DMS53 treated with DMSO at 0.1 percent for 48 hours (cell line): Measurements from ENCODE around the gene DNAJA1.
"Not testable (repeated sequence)": the region's sequence is repeated elsewhere in the genome, so short reads cannot be mapped to it uniquely, and the experiment has no call there.

ENCODE experiments used
- DNase-seq: peaks from one replicate; lab custom pipeline; 2025; ENCODE audit not compliant: unreplicated experiment; lab: John Stamatoyannopoulos, UW

Gene DNAJA1

GRCh38 chr9:33024966-33025571 lies at the start of gene DNAJA1:
Gene DNAJA1, plus strand, starts transcription at chr9:33025273. Its CDS starts 1,212 bp downstream, at chr9:33026485.
- peak; percentile 87 for DNase-seq

GRCh38 chr9:32978051-32978450 lies 47.0 kb upstream of the DNAJA1 start:
- DNase-seq: no peak

GRCh38 chr9:32986971-32987370 lies 38.1 kb upstream of the DNAJA1 start:
- no peak for DNase-seq

- DNase-seq: no peak
Observed at GRCh38 chr9:32989660-32990059, 35.4 kb upstream of the DNAJA1 start.

GRCh38 chr9:32991897-32992594 lies 33.0 kb upstream of the DNAJA1 start:
- no peak for DNase-seq

- no peak for DNase-seq
Observed at GRCh38 chr9:32992595-32993238, 32.4 kb upstream of the DNAJA1 start.

- DNase-seq: not testable (repeated sequence)
Observed at GRCh38 chr9:33000682-33001055, 24.4 kb upstream of the DNAJA1 start.

- DNase-seq: not testable (repeated sequence)
Observed at GRCh38 chr9:33005335-33005734, 19.7 kb upstream of the DNAJA1 start.

- DNase-seq: no peak
Observed at GRCh38 chr9:33007755-33008154, 17.3 kb upstream of the DNAJA1 start.

- DNase-seq: no peak
Observed at GRCh38 chr9:33011831-33012230, 13.2 kb upstream of the DNAJA1 start.

GRCh38 chr9:33012328-33013069 lies 12.6 kb upstream of the DNAJA1 start:
- DNase-seq: no peak

GRCh38 chr9:33013962-33014664 lies 11.0 kb upstream of the DNAJA1 start:
- no peak for DNase-seq

GRCh38 chr9:33014665-33015014 lies 10.4 kb upstream of the DNAJA1 start:
- DNase-seq: no peak

GRCh38 chr9:33017283-33018041 lies 7.6 kb upstream of the DNAJA1 start:
- DNase-seq: no peak

- no peak for DNase-seq
Observed at GRCh38 chr9:33019797-33020196, 5.3 kb upstream of the DNAJA1 start.

GRCh38 chr9:33022303-33022702 lies 2.8 kb upstream of the DNAJA1 start:
- DNase-seq: no peak

GRCh38 chr9:33022755-33023154 lies 2.3 kb upstream of the DNAJA1 start:
- no peak for DNase-seq

GRCh38 chr9:33023661-33024060 lies 1.4 kb upstream of the DNAJA1 start:
- no peak for DNase-seq

GRCh38 chr9:33024126-33024965 lies 727 bp upstream of the DNAJA1 start:
- DNase-seq: peak; percentile 27
